ENCODE data around the gene XBP1. TPM values are rescaled to one million over a fixed set of nuclear protein-coding genes. Genes with fewer than 3 reads are reported as not detected.

The XBP1 gene
- total and polyA plus RNA-seq, 10 of the 15 experiments (the other 5 are each of a cell fraction or from before 2014, with no cell fraction given): 44.5 to 313 (median 149) TPM

DNA sequence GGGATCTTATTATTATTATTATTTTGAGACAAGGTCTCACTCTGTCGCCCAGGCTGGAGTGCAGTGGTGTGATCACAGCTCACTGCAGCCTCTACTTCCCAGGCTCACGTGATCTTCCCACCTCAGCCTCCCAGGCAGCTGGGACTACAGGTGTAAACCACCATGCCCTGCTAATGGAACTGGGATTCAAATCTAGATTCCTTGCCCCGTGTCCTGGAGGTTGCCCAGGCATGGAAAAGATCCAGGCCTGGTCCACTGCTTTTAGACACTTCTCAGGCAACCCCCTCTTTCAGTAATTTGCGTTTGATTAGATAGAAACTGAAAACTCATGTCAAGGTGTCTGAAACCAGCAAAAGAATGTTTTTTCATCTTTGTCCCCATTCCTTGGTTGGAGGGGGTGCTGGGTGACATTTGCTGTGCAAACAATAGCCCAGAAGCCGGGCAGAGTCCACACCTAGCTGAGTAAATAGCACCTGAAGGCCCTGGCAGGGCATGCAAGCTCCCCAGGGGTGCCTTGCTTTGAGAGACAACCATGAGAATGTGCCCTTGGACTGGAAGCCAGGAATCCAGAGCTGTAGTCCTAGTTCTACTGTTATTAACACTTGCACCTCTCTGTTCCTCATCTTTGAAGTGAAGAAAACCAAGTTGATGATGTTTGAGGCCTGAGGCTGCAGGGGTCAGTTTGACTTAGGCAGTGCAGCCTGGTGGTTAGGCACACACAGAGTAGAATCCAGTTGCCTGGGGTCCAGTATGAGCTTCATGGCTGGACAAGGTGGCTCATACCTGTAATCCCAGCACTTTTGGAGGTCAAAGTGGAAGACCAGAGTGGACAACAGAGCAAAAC lies 19.1 kb upstream of the XBP1 start (continued):
- TF ChIP-seq, protein P1, sequence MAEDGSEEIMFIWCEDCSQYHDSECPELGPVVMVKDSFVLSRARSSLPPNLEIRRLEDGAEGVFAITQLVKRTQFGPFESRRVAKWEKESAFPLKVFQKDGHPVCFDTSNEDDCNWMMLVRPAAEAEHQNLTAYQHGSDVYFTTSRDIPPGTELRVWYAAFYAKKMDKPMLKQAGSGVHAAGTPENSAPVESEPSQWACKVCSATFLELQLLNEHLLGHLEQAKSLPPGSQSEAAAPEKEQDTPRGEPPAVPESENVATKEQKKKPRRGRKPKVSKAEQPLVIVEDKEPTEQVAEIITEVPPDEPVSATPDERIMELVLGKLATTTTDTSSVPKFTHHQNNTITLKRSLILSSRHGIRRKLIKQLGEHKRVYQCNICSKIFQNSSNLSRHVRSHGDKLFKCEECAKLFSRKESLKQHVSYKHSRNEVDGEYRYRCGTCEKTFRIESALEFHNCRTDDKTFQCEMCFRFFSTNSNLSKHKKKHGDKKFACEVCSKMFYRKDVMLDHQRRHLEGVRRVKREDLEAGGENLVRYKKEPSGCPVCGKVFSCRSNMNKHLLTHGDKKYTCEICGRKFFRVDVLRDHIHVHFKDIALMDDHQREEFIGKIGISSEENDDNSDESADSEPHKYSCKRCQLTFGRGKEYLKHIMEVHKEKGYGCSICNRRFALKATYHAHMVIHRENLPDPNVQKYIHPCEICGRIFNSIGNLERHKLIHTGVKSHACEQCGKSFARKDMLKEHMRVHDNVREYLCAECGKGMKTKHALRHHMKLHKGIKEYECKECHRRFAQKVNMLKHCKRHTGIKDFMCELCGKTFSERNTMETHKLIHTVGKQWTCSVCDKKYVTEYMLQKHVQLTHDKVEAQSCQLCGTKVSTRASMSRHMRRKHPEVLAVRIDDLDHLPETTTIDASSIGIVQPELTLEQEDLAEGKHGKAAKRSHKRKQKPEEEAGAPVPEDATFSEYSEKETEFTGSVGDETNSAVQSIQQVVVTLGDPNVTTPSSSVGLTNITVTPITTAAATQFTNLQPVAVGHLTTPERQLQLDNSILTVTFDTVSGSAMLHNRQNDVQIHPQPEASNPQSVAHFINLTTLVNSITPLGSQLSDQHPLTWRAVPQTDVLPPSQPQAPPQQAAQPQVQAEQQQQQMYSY (CRISPR knock-in tag; IDR thresholded peaks at IDR 0.05): no peak
- TF ChIP-seq, protein P2, sequence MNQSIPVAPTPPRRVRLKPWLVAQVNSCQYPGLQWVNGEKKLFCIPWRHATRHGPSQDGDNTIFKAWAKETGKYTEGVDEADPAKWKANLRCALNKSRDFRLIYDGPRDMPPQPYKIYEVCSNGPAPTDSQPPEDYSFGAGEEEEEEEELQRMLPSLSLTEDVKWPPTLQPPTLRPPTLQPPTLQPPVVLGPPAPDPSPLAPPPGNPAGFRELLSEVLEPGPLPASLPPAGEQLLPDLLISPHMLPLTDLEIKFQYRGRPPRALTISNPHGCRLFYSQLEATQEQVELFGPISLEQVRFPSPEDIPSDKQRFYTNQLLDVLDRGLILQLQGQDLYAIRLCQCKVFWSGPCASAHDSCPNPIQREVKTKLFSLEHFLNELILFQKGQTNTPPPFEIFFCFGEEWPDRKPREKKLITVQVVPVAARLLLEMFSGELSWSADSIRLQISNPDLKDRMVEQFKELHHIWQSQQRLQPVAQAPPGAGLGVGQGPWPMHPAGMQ (IDR thresholded peaks at IDR 0.05; ENCODE audit: borderline replicate concordance): no peak
- TF ChIP-seq PML (IDR thresholded peaks at IDR 0.05; ENCODE audit: low read length): no peak
- no peak for TF ChIP-seq POU2F2 (IDR thresholded peaks at IDR 0.05; ENCODE audit: borderline replicate concordance, low read depth, low read length)
- TF ChIP-seq DPF2 (IDR thresholded peaks at IDR 0.05): no peak; the same call in 1 of the 2 replicates
- TF ChIP-seq ZNF24 (IDR thresholded peaks at IDR 0.05): no peak
- no peak for TF ChIP-seq MYB (IDR thresholded peaks at IDR 0.05; ENCODE audit: borderline replicate concordance, low read depth, low read length)
- TF ChIP-seq, protein P3, sequence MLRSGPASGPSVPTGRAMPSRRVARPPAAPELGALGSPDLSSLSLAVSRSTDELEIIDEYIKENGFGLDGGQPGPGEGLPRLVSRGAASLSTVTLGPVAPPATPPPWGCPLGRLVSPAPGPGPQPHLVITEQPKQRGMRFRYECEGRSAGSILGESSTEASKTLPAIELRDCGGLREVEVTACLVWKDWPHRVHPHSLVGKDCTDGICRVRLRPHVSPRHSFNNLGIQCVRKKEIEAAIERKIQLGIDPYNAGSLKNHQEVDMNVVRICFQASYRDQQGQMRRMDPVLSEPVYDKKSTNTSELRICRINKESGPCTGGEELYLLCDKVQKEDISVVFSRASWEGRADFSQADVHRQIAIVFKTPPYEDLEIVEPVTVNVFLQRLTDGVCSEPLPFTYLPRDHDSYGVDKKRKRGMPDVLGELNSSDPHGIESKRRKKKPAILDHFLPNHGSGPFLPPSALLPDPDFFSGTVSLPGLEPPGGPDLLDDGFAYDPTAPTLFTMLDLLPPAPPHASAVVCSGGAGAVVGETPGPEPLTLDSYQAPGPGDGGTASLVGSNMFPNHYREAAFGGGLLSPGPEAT (IDR thresholded peaks at IDR 0.05; ENCODE audit: low read depth): peak; percentile 46; the same call in 1 of the 2 replicates
- TF ChIP-seq SMC3 (IDR thresholded peaks at IDR 0.05; ENCODE audit: borderline replicate concordance, low read length): no peak
- TF ChIP-seq MTA3 (IDR thresholded peaks at IDR 0.05; ENCODE audit: borderline replicate concordance, low read length): no peak
- peak; percentile 56; the same call in 1 of the 2 replicates for TF ChIP-seq EED (IDR thresholded peaks at IDR 0.05; ENCODE audit: low read depth)

Measured in GM12878 (cell line).